B cell (primary cell): Measurements from ENCODE around the gene ARHGAP26. TPM values are rescaled to one million over a fixed set of nuclear protein-coding genes. Genes with fewer than 3 reads are reported as not detected.

Experiments used
- ATAC-seq: fragments of 200-7000 bp; cut with Tn5 transposase; one replicate; pipeline ENCODE4 v1.10.0; 2021; ENCODE audit warnings: low read depth, mild to moderate bottlenecking, moderate number of reproducible peaks, moderate library complexity
- CTCF ChIA-PET: fragments of 350-600 bp; sonication (Branson Sonifier 250); formaldehyde crosslinking; loops from one replicate; lab custom pipeline; 2021; ENCODE audit warnings: antibody characterized with exemption, inconsistent platforms; lab: Charles Lee
- POLR2A ChIA-PET: fragments of 350-600 bp; sonication (Branson Sonifier 250); formaldehyde crosslinking; loops from one replicate; lab custom pipeline; 2021; ENCODE audit warnings: antibody characterized with exemption; lab: Charles Lee
- DNase-seq: peaks from one replicate; pipeline ENCODE4 v3.0.0; 2013
- H2AFZ ChIP-seq: 2 replicates; pipeline ENCODE4 v1.6.1; 2012; ENCODE audit warnings: mild to moderate bottlenecking, low read depth, low read length; ENCODE audit not compliant: insufficient read depth, poor library complexity, severe bottlenecking
- H3K27ac ChIP-seq, 2 donors: 1 replicate in 1 of 2; 2 replicates in 1 of 2; pipeline ENCODE4 v1.5.1; 2012 to 2013; ENCODE audit warnings: low read length in 2 of 2, mild to moderate bottlenecking in 2 of 2, moderate library complexity in 1 of 2
- H3K27me3 ChIP-seq, 4 experiments: fragments of 200-600 bp in 1 of 4; sonication (generic) in 1 of 4; replicated peaks in 1 of 4; 1 replicate in 2 of 4; 2 replicates in 2 of 4; pipeline versions ENCODE4 v1.6.1 to v1.7.0; 2013 to 2016; ENCODE audit warnings: low read length in 3 of 4, mild to moderate bottlenecking in 2 of 4, mixed read lengths in 1 of 4, moderate library complexity in 1 of 4; ENCODE audit not compliant: insufficient read depth in 4 of 4, control insufficient read depth in 3 of 4; ENCODE audit errors: control extremely low read depth in 1 of 4
- H3K36me3 ChIP-seq, 2 experiments: replicated peaks in 1 of 2; 1 replicate in 1 of 2; 2 replicates in 1 of 2; pipeline versions ENCODE4 v1.6.1 to v1.7.1; 2013; ENCODE audit warnings: low read length in 1 of 2; ENCODE audit not compliant: insufficient read depth in 2 of 2, control insufficient read depth in 1 of 2; ENCODE audit errors: control extremely low read depth in 1 of 2, extremely low read depth in 1 of 2
- H3K4me1 ChIP-seq, 2 donors: fragments of 200-600 bp in 1 of 2; sonication (generic) in 1 of 2; 1 replicate in 1 of 2; 2 replicates in 1 of 2; pipeline versions ENCODE4 v1.5.1 to v1.6.1; 2013 to 2017; ENCODE audit warnings: low read length in 2 of 2; ENCODE audit not compliant: control insufficient read depth in 2 of 2, insufficient read depth in 2 of 2
- H3K4me2 ChIP-seq: replicated peaks from 2 replicates; pipeline ENCODE3; 2012; ENCODE audit warnings: mild to moderate bottlenecking, low read depth, low read length; ENCODE audit not compliant: poor library complexity, severe bottlenecking
- H3K4me3 ChIP-seq, 5 experiments: fragments of 200-600 bp in 1 of 5; sonication (generic) in 1 of 5; 1 replicate in 3 of 5; 2 replicates in 2 of 5; pipeline versions ENCODE4 v1.5.1 to v1.7.0; 2011 to 2016; ENCODE audit warnings: low read length in 4 of 5, mild to moderate bottlenecking in 4 of 5, low read depth in 2 of 5, control low read depth in 1 of 5, moderate library complexity in 1 of 5; ENCODE audit not compliant: insufficient read depth in 1 of 5; ENCODE audit errors: control extremely low read depth in 1 of 5, extremely low read depth in 1 of 5
- H3K79me2 ChIP-seq: fragments of 200-600 bp; sonication (generic); one replicate; pipeline ENCODE4 v1.6.0; 2016; ENCODE audit warnings: low read length; ENCODE audit not compliant: control insufficient read depth, insufficient read depth
- H3K9ac ChIP-seq: fragments of 200-600 bp; sonication (generic); 2 replicates; pipeline ENCODE4 v1.6.1; 2017; ENCODE audit warnings: mild to moderate bottlenecking, low read length, moderate library complexity
- H3K9me3 ChIP-seq, 3 donors: one replicate each; pipeline versions ENCODE4 v1.6.1 to v1.7.1; 2013; ENCODE audit warnings: low read length in 2 of 3; ENCODE audit not compliant: control insufficient read depth in 2 of 3, insufficient read depth in 1 of 3; ENCODE audit errors: control extremely low read depth in 1 of 3
- H4K20me1 ChIP-seq: 2 replicates; pipeline ENCODE4 v1.6.0; 2012; ENCODE audit warnings: mild to moderate bottlenecking, low read length; ENCODE audit not compliant: insufficient read depth, control insufficient read depth, poor library complexity, severe bottlenecking
- H3K27ac Mint-ChIP-seq: one replicate; pipeline ENCODE4 v1.8.0; 2021; ENCODE audit warnings: mixed read lengths
- H3K27me3 Mint-ChIP-seq: one replicate; pipeline ENCODE4 v1.8.0; 2021; ENCODE audit warnings: mixed read lengths
- H3K4me1 Mint-ChIP-seq: one replicate; pipeline ENCODE4 v1.8.0; 2021; ENCODE audit warnings: mixed read lengths
- H3K4me3 Mint-ChIP-seq: one replicate; pipeline ENCODE4 v1.8.0; 2021; ENCODE audit warnings: mixed read lengths
- H3K9me3 Mint-ChIP-seq: one replicate; pipeline ENCODE4 v1.8.0; 2022; ENCODE audit warnings: mixed read lengths; ENCODE audit not compliant: insufficient read depth
- EZH2 ChIP-seq: IDR thresholded peaks from 2 replicates; pipeline ENCODE4 v1.6.1; 2012; ENCODE audit warnings: borderline replicate concordance, low read depth, mild to moderate bottlenecking, moderate library complexity, low read length; ENCODE audit not compliant: insufficient read depth, poor library complexity, severe bottlenecking
- WGBS: methylation state at CpG from one replicate; pipeline ENCODE4 v1.1.5; 2013; ENCODE audit warnings: missing lambda C conversion rate; ENCODE audit not compliant: insufficient coverage; 5-methylcytosine and 5-hydroxymethylcytosine counted together
- intact Hi-C: fragments of 100-400 bp; cut with micrococcal nuclease; formaldehyde crosslinking; loops from one replicate; pipeline ENCODE4 v1.10.0; 2022
- polyA plus RNA-seq: library from polyadenylated mRNA; depleted of rRNA; stranded (reverse); fragments of >200 nt; gene quantifications from 2 replicates; pipeline ENCODE4 v1.2.3, GENCODE V29; 2012
- total RNA-seq, 2 donors: library from RNA; stranded (reverse); fragments of 120-200 nt in 1 of 2; gene quantifications; 1 replicate in 1 of 2; 2 replicates in 1 of 2; pipeline versions ENCODE4 v1.2.3 to v1.2.4, GENCODE V29; 2013 to 2022
- TF ChIP-seq, protein P1 (sequence below): fragments of 200-600 bp; IDR thresholded peaks from one replicate; pipeline ENCODE4 v1.8.0; 2022; ENCODE audit warnings: antibody characterized with exemption, mild to moderate bottlenecking

ARHGAP26 gene
- total and polyA plus RNA-seq, 2 donors (not counting 1 experiment from before 2014, with no cell fraction given) = 1.8 to 22.5 TPM

DNA sequence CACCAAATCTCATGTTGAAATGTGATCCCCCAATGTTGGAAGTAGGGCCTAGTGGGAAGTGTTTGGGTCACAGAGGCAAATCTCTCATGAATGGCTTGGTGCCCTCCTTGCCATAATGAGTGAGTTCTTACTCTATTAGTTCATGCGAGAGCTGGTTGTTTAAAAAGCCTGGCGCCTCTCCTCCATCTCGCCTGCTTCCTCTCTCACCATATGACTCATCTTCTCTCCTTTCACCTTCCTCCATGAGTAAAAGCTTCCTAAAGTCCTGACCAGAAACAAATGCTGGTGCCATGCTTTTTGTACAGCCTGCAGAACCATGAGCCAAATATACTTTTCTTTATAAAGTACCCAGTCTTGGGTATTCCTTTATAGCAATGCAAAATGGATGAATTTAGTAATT, 20.9 kb upstream of the ARHGAP26 start:
- Histone ChIP-seq H4K20me1 (no peaks in the 10 kb centered on the region), H3K27me3 (no peaks in the 10 kb centered on the region), H3K27ac (no peak overlapping the region), H3K9me3 (no peaks in the 10 kb centered on the region), H3K79me2 (no peaks in the 10 kb centered on the region), H2AFZ (no peak overlapping the region), H3K4me1 (no peaks in the 10 kb centered on the region), H3K9ac (no peak overlapping the region), H3K4me2 (no peak overlapping the region), H3K4me3 (no peak overlapping the region), H3K36me3 (no peaks in the 10 kb centered on the region)
- no peak overlapping the region for H3K27ac Mint-ChIP-seq
- no peaks in the 10 kb centered on the region for H3K4me1 Mint-ChIP-seq
- intact Hi-C loops = no loop called here
- WGBS = 81% methylated on average over 3 of the region's 3 CpGs
- TF ChIP-seq, protein P1, sequence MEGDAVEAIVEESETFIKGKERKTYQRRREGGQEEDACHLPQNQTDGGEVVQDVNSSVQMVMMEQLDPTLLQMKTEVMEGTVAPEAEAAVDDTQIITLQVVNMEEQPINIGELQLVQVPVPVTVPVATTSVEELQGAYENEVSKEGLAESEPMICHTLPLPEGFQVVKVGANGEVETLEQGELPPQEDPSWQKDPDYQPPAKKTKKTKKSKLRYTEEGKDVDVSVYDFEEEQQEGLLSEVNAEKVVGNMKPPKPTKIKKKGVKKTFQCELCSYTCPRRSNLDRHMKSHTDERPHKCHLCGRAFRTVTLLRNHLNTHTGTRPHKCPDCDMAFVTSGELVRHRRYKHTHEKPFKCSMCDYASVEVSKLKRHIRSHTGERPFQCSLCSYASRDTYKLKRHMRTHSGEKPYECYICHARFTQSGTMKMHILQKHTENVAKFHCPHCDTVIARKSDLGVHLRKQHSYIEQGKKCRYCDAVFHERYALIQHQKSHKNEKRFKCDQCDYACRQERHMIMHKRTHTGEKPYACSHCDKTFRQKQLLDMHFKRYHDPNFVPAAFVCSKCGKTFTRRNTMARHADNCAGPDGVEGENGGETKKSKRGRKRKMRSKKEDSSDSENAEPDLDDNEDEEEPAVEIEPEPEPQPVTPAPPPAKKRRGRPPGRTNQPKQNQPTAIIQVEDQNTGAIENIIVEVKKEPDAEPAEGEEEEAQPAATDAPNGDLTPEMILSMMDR = no peak
- no peak for TF ChIP-seq EZH2
- no peak overlapping the region for H3K4me3 Mint-ChIP-seq
- ChIA-PET CTCF (interaction anchor here (0.5 to 16.4 kb wide), 27 partner anchors 10 to 1437 kb away, joined by 3 to 616 read pairs (median 8); partner anchors contain the start of gene ARHGAP26), POLR2A (interaction anchor here (0.6 kb wide), 1 partner anchor 51 kb away, joined by 7 read pairs; no protein-coding TSS in a partner anchor)
- DNase-seq (no peak), ATAC-seq (no peak)
- no peaks in the 10 kb centered on the region for H3K9me3 Mint-ChIP-seq
- H3K27me3 Mint-ChIP-seq = peaks cover 7% of the 10 kb centered on the region

DNA sequence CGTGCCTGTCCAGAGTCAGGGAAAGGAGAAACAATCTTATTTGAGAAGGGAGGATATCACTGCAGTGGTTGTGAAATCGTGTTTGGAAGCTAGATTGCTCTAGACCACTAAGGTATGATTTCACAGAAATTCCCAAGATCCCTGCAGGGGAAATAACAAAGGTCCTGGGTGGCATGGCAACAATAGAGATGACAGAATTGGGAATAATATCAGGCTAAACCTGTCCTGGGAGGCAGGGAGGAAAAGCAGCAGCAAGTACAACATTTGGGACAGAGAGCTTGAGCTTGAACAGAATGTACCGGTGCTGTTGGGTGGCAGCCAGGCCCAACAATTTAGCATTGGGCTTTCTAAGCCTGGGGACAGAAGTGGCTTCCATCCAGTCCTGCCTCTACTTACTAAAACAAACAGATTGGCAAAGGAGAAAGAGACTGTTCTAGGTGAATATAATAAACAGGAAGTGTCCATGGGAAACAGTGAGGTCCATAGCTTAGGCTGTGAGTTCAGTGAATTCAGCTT, 17.0 kb upstream of the ARHGAP26 start:
- Histone ChIP-seq H3K4me3 (no peak overlapping the region), H3K36me3 (no peaks in the 10 kb centered on the region), H3K9me3 (no peaks in the 10 kb centered on the region), H3K27ac (no peak overlapping the region), H3K4me1 (no peaks in the 10 kb centered on the region), H3K27me3 (no peaks in the 10 kb centered on the region), H2AFZ (no peak overlapping the region), H3K79me2 (no peaks in the 10 kb centered on the region), H3K9ac (no peak overlapping the region), H4K20me1 (no peaks in the 10 kb centered on the region), H3K4me2 (no peak overlapping the region)
- no peak for TF ChIP-seq EZH2
- TF ChIP-seq, protein P1 = no peak
- intact Hi-C loops = no loop called here
- Mint-ChIP-seq H3K27me3 (no peaks in the 10 kb centered on the region), H3K4me3 (no peak overlapping the region), H3K4me1 (no peaks in the 10 kb centered on the region), H3K9me3 (no peaks in the 10 kb centered on the region), H3K27ac (no peak overlapping the region)
- WGBS = no CpG with 5 or more reads among the region's 3 CpGs
- DNase-seq (no peak), ATAC-seq (no peak)
- ChIA-PET POLR2A (no interaction called here), CTCF (interaction anchor here (0.6 to 16.4 kb wide), 4 partner anchors 113 to 170 kb away, joined by 3 to 616 read pairs (median 174); no protein-coding TSS in a partner anchor)
